8988T (cell line): ENCODE data around the gene PRKRA.
"Not testable (repeated sequence)": the region's sequence is repeated elsewhere in the genome, so short reads cannot be mapped to it uniquely, and the experiment has no call there.

Experiments used
- DNase-seq: peaks from one replicate; pipeline ENCODE4 v3.0.0; 2011

Gene PRKRA

DNA sequence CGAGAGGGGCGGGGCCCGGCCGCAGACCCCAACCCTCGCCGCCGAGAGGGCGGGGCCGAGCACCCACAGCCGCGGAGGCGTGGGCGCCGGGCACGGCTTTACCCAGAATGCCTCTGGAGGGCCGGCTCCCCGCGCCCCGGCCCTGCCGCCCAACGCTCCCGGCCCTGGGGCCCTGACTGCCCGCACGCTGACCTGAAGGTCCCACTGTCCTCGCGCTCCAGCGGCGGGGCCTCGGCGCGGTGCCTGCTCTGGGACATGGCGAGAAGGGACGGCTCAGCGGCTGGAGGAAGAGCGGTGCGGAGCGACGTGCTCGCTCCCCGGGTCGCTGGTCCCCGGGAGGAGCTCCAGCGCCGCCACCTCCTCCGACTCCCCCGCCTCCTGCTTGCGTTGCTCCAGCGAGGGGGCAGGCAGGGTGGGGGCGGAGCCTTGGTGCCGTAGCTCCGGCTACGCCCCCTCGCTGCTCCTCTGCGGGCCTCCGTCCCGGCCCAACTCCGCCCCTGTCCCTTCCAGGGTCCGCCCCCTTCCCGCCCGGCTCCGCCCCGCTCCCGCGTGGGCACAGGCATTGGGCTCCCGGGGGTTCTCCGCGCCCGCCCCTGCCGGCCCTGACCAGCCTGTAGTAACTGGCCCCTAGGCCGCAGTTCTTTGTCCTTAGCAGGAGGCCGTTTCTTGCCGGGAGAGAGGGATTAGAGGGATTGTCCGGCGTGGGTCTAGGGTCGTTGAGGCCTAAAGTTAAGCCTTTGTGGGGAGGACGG is at the start of gene PRKRA, which contains the start of gene PJVK:
Gene PRKRA, minus strand, starts transcription at position 402 of the 752 bp plus-strand sequence. Its CDS starts 145 bp downstream, at position 257.
Gene PJVK, plus strand, starts transcription at position 605 of the 752 bp plus-strand sequence. CDS start 2,032 bp downstream, outside the sequence.
- peak; percentile 74 for DNase-seq

DNA sequence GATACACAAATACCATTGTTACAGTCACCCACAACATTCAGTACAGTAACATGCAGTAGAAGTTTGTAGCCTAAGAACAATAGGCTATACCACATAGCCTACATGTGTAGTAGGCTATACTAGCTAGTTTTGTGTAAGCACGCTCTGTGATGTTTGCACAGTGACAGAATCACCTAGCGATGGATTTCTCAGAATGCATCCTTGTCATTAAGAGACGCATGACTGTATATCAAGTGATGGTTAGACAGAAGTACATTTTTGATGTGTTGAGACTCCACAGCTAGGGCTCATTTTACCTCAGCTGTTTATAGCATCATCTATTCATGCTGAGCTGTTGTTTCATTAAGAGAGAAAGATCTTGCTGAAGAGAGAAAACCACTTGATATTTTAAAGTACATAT is 48.7 kb upstream of the PRKRA start:
- DNase-seq: no peak

DNA sequence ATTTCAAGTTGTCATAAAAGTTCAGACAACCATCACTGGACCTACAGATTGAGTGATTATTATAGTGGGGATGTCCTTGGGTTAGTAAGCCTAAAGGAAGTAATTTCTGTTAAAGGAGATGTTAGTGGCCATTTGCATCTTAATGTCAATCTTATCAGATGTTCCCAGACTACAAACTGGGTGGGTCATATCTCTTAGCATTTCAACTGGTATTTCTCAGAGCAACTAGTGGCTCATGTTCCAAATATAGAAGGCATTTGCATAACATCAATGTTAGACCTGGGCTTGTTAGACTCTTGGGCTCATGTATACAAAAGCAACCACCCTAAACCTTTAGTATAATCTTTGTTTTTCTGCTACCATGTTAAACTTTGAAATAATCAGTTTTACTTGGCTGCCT is 47.2 kb upstream of the PRKRA start:
- DNase-seq: no peak

DNA sequence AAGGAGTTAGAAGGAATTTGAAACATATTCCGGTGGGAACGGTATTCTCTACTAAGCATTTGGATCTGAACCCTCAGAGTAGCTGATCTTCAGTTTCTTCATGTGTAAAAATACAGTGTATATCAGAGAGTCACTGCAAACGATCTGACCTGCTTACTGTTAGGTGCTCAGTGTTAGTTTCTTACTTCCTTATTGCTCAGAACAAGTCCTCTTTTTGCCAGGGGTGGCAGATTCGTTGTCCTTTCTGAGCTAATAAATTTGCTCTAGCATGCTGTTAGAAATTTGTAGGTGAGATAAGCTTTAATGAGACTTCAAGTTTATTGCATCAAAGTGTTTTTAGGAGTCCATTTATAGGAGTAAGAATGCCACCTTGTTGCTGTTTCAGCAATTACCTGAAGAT is 45.1 kb upstream of the PRKRA start:
- DNase-seq: no peak

DNA sequence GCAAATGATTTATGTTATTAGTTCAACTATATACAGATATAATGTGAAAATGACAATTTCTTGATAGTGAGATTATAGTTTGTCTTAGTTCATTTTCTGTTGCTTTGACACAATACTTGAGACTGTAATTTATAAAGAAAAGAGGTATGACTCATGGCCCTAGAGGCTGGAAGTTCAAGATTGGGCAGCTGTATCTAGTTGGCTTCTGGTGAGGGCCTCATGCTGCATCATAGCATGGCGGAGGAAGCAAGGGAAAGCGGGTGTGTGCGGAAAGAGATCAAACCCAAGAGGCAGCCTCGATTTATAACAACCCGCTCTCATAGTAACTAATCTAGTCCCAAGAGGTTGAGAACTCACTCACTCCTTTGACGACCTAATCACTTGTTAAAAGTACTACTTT is 40.6 kb upstream of the PRKRA start:
- DNase-seq: no peak

DNA sequence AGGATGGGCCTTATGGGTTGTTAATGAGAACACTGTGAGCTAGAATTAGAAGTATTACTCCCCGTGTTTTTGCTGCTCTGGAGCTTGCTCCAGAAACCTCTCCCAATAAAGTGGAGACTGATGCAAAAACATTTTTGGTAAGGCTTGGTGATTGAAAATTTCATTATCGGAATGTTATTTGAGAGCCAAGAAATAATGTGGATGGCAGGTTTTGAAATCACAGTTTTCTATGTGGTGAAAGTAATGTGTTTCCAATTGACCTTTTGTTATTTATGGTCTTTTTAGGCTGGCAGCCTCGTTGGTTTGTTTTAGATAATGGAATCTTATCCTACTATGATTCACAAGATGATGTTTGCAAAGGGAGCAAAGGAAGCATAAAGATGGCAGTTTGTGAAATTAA is 34.4 kb upstream of the PRKRA start:
- no peak for DNase-seq

DNA sequence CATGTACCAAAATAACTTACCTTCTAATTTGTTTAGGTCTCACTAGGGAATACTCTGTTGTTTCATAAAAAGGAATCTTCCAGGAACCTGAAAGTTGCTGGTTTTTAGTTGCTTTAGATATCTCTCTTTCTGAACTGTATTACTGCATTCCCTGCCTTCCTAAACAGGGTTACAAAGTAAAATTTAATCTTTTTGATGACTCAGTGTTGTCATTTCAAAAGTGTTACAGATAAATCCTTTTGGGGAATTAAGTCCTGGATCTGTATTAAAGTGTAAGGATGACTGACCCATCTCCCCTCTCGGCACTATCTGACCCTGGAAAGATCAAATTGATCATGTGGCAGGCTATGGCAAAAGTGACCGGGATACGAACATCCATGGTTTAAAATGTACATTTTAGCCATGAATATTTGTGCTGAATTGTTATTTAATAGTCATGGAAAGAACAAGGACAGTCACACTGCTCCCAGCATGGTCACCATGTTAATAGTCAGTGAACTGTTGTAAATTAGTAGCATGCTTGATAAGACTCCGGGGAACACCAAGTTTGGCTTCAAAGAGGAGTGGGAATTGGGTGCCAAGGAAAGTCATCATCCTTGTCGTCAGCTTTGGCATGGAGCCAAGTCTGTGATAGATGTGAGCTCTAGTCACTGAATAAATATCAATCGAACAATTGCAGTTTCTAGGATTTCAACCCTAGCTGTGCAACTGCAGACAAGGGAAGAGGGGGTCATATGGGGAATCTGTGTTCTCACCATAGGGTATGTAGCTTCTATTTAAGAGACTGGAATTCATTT is 33.5 kb upstream of the PRKRA start:
- no peak for DNase-seq

DNA sequence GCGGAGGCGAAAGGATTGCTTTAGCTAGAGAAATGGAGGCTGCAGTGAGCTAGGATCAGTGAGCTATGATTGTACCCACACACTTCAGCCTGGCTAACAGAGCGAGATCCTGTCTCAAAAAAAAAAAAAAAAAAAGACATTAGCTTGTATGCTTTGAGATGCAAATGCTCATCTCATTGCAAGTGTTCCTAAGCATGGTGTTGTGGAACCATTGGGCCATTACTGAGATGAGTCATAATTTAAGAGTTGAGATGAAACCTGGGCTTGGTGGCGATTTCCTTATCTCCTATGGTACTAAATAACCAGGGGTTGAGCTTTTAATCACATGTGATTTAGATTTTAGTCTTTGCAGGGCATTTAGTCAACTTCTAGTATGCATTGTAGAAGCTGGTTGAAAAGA is 31.5 kb upstream of the PRKRA start:
- no peak for DNase-seq

DNA sequence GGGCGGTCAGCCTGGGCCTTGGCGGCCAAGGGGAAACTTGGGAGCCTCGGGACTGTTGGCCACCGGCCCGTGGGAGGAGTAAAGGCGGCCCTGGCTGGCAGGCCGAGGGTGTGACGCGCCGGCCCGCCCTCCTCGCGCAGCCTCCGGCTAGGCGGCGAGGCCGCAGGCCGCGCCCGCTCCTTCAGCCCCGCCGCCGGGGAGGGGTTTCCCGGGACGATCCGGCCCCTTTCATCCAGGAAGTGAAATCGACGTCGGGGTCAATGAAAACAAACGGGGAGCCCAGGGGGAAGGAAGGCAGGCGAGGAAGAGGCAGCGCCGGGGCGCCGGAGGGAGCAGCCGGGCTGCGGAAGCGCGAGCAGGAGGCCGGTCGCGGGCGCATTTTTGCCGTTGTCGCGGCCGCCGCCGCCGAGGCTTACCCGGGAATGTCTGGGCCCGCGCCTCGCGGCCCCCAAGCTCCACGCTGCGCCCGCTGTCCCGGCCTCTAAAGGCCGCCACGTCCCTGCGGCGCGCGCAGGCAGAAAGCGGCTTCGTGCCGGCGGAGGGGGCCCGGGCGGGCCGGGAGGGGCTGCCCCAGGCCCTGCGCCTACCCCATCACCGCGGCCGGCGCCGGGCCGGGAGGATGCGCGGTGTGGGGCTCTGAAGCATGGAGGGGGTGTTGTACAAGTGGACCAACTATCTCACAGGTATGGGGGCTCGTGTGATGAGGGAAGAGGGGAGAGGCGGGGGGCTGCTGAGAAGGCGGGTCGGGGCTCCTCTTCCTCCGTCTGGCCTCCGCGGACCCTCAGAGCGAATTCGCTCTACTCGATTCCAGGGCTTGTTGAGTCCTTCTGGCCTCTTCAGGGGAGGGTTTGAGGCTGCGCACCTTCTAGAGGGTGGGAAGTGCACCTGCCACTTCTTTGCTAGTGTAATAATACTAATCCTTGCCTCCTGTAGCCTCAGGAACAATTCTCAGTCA is 29.5 kb upstream of the PRKRA start, which contains the start of gene PLEKHA3:
Gene PLEKHA3, plus strand, starts transcription at position 231 of the 955 bp plus-strand sequence. Its CDS starts 413 bp downstream, at position 644.
- peak; percentile 84 for DNase-seq

DNA sequence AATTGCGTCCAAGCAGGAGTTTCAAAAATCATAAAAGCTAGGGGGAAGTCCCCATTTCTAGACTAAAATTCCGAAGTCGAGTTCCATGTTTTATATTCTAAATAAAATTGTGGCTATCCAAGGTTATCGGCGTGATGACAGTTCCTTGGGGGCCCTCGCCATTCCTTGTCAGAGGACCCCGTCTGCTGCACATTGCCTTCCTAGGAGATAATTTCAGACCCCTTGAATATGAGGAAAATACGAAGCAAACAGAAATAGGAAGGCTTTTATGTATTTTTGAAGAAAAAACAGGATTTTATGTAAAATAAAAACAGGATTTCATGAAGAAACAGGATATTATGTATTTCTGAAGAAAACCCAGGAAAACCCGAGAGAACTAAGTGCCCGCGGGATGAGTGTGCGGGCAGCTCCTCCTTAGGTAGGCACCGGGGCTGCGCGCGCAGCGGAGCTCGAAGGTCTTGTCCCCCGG is 28.8 kb upstream of the PRKRA start:
- no peak for DNase-seq

DNA sequence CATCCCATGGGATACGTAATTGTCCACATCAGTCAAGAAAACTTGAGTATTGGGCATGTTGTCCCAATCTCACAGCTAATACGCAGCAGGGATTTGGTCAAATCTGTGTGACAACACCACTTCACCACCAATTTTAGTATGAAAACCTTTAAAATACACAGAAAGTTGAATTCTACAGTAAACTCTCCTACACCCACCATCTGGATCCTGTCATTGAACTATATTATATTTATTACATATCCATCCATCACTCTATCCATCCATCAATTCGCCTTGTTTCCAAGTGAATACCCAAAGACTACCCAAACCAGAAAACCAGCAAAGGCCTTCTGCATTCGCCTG is 28.3 kb upstream of the PRKRA start:
- no peak for DNase-seq

DNA sequence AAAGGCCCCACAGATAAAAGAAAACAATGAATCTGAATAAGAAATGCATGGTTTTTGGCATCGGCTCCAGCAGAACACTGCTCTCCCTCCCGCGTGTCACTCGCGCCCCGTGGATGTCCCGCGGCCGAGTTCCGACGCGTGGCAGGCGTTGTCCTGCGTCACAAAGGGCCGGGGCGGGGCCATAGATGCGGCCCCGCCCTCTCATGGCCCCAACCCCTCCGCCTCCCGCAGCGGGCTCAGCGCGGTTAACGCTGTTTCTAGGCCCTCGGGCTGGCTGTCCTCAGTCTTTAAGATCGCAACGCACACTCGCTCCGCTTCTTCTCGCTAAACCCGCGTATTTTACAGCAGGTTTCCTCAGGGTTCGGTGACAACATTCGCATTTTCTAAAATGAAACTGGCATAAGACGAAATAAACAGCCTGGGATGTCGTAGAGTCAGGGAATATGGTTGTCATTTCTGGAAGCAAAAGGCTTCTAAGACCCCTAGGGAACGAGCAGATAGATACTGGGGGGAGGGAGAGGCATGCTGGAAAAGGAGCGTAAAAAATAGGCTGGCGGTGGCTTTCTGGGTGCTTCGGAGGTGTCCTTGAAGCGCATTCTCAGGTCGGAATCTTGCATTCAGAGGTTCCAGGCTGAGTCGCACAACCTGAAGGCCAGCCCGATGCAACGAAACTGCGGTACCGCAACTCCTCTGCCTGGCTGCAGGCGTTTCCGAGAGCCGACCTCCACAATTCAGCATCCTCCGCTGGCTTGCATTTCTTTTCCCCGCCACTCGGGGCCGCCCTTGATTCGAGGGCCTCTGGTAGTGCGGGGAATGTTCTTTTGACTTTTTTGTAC is 27.7 kb upstream of the PRKRA start, which contains the start of gene FKBP7:
Gene FKBP7, minus strand, starts transcription at position 162 of the 836 bp plus-strand sequence. Its CDS starts 101 bp downstream, at position 61.
- DNase-seq: peak; percentile 48

DNA sequence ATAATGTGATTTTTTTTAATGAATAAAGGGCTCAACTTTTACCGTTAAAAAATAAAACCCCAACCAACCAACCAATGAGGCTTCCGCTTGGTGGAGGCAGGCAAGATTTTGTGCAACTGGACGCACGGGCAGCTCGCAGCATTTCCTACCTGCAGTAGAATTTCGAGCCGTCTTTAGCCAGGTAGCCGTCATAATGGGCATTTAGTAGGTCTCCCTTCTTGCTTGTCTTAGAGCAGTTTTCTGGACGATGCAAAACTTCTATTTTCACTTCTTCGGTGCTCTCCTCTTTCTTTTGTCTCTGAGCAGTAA is 27.1 kb upstream of the PRKRA start:
- no peak for DNase-seq

DNA sequence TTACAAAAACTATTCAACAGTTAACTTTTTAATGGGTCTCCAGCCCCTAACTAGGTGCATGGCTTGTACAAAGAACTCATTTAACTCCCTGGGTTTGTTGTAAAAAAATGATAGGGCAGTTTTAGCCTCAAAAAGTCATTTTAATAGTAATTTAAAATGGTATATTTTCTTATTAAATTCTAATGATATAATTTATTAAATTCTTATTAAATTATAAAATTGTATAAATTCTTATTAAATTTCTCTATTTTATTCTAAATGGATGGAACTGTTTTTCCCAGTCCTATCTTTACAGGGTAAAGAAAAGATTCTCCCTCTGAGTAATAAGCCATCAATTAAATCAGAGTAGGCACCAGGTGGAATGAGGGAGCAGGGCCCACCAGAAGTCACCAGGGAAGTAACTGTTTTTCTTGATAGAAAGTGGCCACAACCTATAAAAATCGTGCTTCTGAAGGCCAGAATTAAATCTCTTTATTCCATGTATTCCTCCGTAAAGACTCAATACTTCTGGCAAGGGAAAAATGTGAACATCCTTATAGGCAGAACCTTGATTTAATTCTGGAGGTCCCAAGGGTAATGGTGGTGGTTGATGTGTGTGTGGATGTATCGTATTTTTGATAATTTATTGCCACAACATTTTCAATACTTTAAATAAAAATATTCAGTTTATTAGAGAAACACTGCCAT is 26.6 kb upstream of the PRKRA start:
- no peak for DNase-seq

DNA sequence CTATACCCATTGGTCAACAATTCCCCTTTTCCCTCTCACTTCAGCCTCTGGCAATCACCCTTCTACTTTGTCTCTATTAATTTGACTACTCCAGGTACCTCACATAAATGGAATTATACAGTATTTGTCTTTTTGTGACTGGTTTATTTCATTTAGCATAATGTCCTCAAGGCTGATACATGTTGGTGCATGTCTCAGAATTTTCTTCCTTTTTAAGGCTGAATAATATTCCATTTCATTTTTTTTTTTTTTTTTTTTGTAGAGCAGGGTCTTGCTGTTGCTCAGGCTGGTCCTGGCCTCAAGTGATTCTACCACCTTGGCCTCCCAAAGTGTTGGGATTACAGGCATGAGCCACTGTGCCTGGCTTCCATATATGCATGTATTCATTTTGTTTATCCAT is 25.5 kb upstream of the PRKRA start:
- no peak for DNase-seq

DNA sequence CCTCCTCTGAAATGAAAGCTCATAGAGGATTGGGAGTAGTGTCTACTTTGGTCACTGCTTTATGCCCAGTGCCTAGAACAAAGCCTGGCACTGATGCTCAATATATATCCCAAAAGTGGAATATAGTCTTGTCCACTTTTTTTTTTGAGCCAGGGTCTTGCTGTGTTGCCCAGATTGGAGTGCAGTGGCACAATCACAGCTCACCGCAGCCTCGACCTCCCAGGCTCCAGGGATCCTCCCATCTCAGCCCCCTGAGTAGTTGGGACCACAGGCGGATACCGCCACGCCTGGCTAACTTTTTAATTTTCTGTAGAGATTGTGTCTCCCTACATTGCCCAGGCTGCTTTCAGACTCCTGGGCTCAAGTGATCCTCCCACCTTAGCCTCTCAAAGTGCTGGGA is 23.6 kb upstream of the PRKRA start:
- no peak for DNase-seq

DNA sequence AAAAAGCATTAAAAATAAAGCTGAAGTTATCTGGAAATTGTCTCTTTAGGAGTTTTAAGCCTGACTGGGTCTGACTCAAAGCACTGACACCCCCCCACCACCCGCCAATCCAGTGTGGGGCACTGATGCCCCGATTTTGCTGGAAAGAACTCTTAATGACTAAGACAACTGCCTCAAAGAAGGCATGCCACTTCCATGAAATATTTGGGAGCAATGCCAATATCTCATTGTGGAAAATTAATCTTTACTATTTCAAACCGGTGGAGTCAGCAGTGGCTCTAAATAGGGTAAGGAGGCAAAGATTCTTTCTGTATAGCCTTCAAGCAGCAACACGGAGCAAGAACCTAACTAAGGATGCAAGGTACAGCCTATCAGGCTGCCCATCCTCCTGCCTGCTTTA is 23.0 kb upstream of the PRKRA start:
- DNase-seq: no peak

DNA sequence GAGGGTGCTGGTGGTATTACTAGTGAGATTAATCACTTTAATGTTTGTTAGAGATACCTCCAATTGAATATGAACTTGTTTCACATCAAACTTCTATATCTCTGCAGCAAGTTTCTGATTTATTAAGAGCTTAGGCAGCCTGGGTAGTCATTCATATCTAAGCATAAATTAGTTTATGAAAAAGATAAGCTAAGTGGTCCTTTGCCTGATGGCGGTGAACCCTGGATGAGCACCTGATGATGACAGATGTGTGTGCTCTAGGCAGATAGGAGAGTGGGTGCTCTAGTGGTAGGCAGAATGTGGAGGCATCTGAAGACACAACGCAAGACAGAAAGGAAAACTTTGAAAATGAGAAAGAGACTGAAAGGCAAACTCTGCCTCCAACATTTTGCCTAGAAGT is 22.4 kb upstream of the PRKRA start:
- no peak for DNase-seq

DNA sequence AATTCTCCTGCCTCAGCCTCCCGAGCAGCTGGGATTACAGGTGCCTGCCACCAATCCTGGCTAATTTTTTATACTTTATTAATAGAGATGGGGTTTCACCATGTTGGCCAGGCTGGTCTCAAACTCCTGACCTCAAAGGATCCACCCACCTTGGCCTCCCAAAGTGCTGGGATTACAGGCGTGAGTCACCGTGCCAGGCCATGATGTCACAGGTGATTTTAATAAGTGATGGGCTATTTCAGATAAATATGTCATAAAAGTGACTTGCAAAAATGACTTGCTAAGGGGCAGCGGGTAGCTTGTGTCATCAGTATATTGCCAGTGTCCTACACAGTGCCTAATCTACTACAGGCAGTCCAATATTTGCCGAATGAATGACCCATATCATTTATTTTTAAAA is 20.3 kb upstream of the PRKRA start:
- not testable (repeated sequence) for DNase-seq

DNA sequence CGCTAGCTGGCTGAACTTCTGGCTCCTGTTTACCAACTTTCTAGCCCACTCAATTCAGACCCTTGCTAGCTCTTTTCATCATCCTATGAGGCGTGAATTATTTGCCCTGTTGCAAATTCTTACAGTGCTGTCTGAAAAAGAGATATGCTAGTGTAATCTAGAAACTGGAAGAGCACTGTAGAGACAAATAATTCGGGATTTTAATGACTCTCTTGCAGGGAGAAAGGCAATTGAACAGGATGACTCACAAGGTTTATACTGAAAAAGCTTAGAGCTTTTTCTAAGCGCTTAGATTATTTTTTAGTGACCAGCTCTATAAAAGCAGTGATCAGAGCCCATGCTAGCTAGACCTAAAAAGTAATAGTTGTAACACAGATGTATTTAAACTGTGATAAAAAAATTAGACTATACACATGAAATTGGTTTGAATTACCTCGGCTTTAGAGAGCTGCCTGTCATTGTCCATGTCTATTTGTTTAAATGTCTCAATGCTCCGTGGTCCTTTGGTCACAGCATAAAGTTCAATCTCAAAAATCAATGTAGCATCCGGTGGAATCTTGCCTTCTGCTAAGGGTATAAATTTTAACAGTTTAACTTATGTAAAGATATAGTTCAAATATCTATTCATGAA is 18.4 kb upstream of the PRKRA start:
- DNase-seq: no peak

DNA sequence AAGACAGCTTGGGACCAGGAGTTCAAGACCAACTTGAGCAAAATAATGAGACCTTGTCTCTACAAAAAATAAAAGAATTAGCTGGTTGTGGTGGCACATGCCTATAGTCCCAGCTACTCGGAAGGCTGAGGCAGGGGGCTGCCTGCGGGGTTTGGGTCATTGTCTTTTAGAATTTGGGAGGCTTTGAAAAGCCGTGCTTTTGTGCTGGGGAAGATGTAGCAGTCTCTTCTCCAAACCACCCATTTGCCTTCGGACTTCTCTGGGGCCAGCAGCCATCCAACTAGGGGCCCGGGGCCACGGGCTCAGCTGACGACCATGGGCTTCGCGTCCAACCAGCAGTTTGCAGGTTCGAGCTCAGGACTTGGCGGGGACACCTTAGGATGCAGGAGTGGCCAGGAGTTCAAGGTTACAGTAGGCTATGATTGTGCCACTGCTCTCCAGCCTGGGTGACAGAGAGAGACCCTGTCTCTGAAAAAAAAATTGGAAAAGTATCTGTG is 6.5 kb upstream of the PRKRA start:
- DNase-seq: no peak
